ENCODE data around the gene SLC5A2. TPM values are rescaled to one million over a fixed set of nuclear protein-coding genes. Genes with fewer than 3 reads are reported as not detected.

The SLC5A2 gene
- total RNA-seq, 1 experiment from 2014 or later = 1.6 TPM

GRCh38 chr16:31508706-31509195, 25.8 kb downstream of the SLC5A2 start:
- TF ChIP-seq CTCF (IDR thresholded peaks at IDR 0.05; ENCODE audit: unreplicated experiment) = no peak
- peaks cover 9% of the 10 kb centered on the region for H3K4me1 Mint-ChIP-seq (ENCODE audit: low read depth, unreplicated experiment)
- peak overlapping the region; percentile 96 for H3K27ac Mint-ChIP-seq (ENCODE audit: unreplicated experiment)
- TSS peak; percentile 87 for BruUV-seq (replicated peaks)
- H3K9me3 Mint-ChIP-seq (ENCODE audit: low read depth, unreplicated experiment) = no peaks in the 10 kb centered on the region
- DNase-seq = no peak
- CTCF ChIA-PET = interaction anchor here (0.7 to 1.3 kb wide), 2 partner anchors 12 to 48 kb away, joined by 3 read pairs; no protein-coding TSS in a partner anchor
- intact Hi-C loops (cut with micrococcal nuclease; ENCODE audit: unreplicated experiment) = loop anchor here (5.0 kb wide), 3 partner anchors 51 to 369 kb away; partner anchors contain the start of gene ARMC5
- peaks cover 36% of the 10 kb centered on the region for H3K36me3 Mint-ChIP-seq (ENCODE audit: insufficient read depth, unreplicated experiment)
- peaks cover 14% of the 10 kb centered on the region for H3K27me3 Mint-ChIP-seq (ENCODE audit: unreplicated experiment)
- peak overlapping the region; percentile 88 for H3K4me3 Mint-ChIP-seq (ENCODE audit: low read depth, unreplicated experiment)

- Mint-ChIP-seq H3K4me3 (ENCODE audit: low read depth, unreplicated experiment) (no peak overlapping the region), H3K4me1 (ENCODE audit: low read depth, unreplicated experiment) (peaks cover 9% of the 10 kb centered on the region), H3K27me3 (ENCODE audit: unreplicated experiment) (peaks cover 27% of the 10 kb centered on the region), H3K36me3 (ENCODE audit: insufficient read depth, unreplicated experiment) (peaks cover 14% of the 10 kb centered on the region), H3K27ac (ENCODE audit: unreplicated experiment) (no peak overlapping the region), H3K9me3 (ENCODE audit: low read depth, unreplicated experiment) (peaks cover 8% of the 10 kb centered on the region)
- DNase-seq = no peak
- intact Hi-C loops (cut with micrococcal nuclease; ENCODE audit: unreplicated experiment) = no loop called here
- BruUV-seq (replicated peaks) = no TSS peak
- no peak for TF ChIP-seq CTCF (IDR thresholded peaks at IDR 0.05; ENCODE audit: unreplicated experiment)
- CTCF ChIA-PET = interaction anchor here (0.7 kb wide), 1 partner anchor 158 kb away, joined by 4 read pairs; the partner anchor contains the start of gene ITGAX
Measured at GRCh38 chr16:31513126-31513525, 30.2 kb downstream of the SLC5A2 start.

- Mint-ChIP-seq H3K27ac (ENCODE audit: unreplicated experiment) (no peak overlapping the region), H3K4me3 (ENCODE audit: low read depth, unreplicated experiment) (no peak overlapping the region), H3K27me3 (ENCODE audit: unreplicated experiment) (peaks cover 27% of the 10 kb centered on the region), H3K4me1 (ENCODE audit: low read depth, unreplicated experiment) (peaks cover 9% of the 10 kb centered on the region), H3K36me3 (ENCODE audit: insufficient read depth, unreplicated experiment) (peaks cover 6% of the 10 kb centered on the region), H3K9me3 (ENCODE audit: low read depth, unreplicated experiment) (peaks cover 8% of the 10 kb centered on the region)
- no TSS peak for BruUV-seq (replicated peaks)
- TF ChIP-seq CTCF (IDR thresholded peaks at IDR 0.05; ENCODE audit: unreplicated experiment) = no peak
- intact Hi-C loops (cut with micrococcal nuclease; ENCODE audit: unreplicated experiment) = no loop called here
- no peak for DNase-seq
- CTCF ChIA-PET = interaction anchor here (0.7 kb wide), 1 partner anchor 159 kb away, joined by 4 read pairs; the partner anchor contains the start of gene ITGAX
Measured at GRCh38 chr16:31513884-31514283, 31.0 kb downstream of the SLC5A2 start.

- no peak for TF ChIP-seq CTCF (IDR thresholded peaks at IDR 0.05; ENCODE audit: unreplicated experiment)
- no TSS peak for BruUV-seq (replicated peaks)
- peaks cover 35% of the 10 kb centered on the region for H3K27me3 Mint-ChIP-seq (ENCODE audit: unreplicated experiment)
- CTCF ChIA-PET = no interaction called here
- H3K4me1 Mint-ChIP-seq (ENCODE audit: low read depth, unreplicated experiment) = peaks cover 4% of the 10 kb centered on the region
- peaks cover 8% of the 10 kb centered on the region for H3K9me3 Mint-ChIP-seq (ENCODE audit: low read depth, unreplicated experiment)
- no peak overlapping the region for H3K27ac Mint-ChIP-seq (ENCODE audit: unreplicated experiment)
- DNase-seq = no peak
- H3K4me3 Mint-ChIP-seq (ENCODE audit: low read depth, unreplicated experiment) = no peak overlapping the region
- intact Hi-C loops (cut with micrococcal nuclease; ENCODE audit: unreplicated experiment) = no loop called here
- H3K36me3 Mint-ChIP-seq (ENCODE audit: insufficient read depth, unreplicated experiment) = no peaks in the 10 kb centered on the region
Measured at GRCh38 chr16:31517800-31518402, 35.0 kb downstream of the SLC5A2 start.
